GM11168 (cell line): Measurements from ENCODE around the gene BTN1A1.
"Not testable (repeated sequence)": the region's sequence is repeated elsewhere in the genome, so short reads cannot be mapped to it uniquely, and the experiment has no call there.

Source experiments
- in situ Hi-C: fragments of 300-500 bp; cut with MboI; formaldehyde crosslinking; loops from one replicate; pipeline ENCODE4 v1.12.0; 2022; ENCODE audit warnings: low sequenced_read_pairs; ENCODE audit not compliant: unreplicated experiment

Gene BTN1A1

DNA sequence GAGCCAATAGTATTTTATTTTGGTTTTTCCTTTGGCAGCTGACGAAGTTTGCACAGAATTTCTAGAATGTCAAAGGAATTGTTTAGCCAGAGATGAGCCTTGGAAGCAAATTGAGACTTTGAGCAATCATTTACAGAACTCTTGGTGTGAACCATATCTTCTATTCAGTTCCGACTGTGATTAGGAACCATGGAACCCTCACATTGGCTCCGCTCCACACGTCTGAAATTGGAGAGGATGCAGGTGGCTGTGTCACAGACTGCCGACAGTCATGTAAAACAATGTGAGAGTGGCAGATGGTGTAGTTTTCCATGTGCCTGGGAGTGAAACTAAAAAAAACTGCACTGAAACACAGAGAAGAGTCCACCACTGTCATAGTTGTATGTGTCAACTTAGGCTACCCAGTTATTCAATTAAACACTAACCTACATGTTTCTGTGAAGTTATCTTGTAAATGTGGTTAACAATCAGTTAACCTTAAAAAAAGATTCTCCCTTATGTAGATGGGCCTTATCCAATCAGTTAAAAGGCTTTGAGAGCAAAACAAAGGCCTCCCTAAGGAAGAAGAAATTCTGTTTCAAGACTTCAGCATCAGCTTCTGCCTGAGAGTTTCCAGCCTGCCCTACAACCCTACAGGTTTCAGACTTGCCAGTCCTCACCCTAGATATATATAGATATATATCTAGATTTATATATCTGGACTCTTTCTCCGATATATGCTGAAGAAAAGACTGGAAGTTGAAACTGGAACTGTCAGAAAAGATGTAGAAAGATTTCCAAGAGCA, 34.8 kb downstream of the BTN1A1 start:
- in situ Hi-C loops: loop anchor here (10.0 kb wide), 1 partner anchor 200 kb away; no protein-coding TSS in a partner anchor

DNA sequence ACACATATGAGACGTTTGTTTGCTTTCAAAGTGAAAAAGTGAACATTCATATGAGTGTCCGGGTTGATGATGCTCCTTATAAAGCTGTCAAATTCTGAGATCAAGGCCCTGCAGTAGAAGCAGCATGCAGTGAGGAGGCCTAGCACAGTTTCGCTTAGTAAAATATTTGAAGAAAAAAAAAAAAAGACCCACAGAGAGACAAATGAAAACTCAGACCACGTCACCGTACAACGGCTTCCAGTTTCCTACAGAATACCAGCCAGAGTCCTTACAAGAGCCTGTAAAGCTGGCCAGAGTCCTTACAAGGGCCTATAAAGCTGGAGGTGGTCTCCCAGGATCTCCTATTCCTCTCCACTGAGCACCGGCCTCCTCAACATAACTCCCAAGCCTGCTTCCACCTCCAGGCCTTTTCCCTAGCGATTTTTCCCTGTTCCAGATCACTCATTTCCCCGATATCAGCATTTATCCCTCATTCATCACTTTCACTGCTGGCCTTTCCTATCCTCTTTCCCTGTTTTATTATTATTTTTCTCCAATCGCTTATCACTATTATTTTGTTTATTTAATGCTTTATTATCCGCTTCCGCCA, 36.6 kb downstream of the BTN1A1 start:
- in situ Hi-C loops: loop anchor here (10.0 kb wide), 1 partner anchor 202 kb away; no protein-coding TSS in a partner anchor

DNA sequence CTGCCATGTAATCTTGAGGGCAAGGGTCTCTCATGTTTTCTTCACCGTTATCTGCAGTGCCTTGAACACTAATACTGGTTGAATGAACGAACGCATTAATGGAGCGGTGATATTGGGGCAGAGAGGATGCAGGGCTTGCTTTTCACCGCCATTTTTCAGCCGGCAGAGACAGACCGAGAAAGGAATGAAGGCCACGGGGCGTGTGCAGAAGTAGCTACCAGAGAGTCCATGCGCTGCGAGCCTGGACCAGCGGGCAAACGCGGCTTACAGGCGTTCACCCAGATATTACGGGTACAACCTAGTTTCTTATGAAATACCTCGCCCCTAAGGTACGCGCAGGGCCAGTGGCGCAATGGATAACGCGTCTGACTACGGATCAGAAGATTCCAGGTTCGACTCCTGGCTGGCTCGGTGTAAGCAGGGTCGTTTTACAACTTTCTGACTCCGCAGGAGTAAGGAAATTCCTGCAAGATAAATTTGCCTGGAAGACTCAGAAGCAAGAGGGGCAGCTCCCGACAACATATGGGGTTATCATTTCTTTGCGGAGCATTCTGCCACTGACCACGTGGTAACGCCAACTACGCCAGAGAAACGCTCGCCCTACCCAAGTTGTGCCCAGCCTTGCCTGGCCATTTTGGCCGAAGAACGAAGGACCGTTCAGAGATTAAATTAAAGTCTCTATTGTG, 37.2 kb downstream of the BTN1A1 start:
- in situ Hi-C loops: loop anchor here (10.0 kb wide), 1 partner anchor 203 kb away; no protein-coding TSS in a partner anchor

DNA sequence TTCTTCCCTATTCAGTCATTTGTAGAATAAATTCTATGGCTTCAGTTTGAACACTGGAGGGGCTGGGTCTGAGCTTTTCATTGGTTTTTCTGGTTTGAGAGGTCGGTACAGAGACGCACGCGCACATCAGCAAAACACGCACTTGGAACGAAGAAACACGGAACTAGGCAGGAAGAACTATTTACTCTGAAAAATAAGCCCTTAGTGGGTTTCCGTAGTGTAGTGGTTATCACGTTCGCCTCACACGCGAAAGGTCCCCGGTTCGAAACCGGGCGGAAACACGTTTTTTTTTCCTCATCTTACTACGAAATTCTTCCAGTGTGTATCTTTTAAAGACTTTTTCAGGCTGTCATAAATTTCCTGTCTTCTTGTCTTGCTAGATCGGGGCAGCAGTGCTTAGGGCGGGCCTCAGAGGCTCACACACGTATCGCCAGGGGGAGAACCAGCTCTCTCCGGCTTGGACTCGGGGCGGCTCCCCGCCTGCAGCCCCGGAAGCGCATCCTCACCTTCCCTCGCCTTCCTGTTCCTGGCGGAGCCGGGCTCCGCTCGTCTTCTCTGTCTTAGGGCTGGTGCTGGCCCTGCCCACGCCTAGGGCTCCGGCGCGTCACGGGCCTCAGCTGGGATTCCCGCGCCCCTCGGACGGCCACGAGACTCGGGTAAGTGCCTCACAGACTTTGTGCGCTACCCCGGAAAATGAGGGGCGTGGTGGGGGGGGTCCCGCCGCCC, 37.9 kb downstream of the BTN1A1 start, which contains the start of gene HMGN4:
HMGN4 (plus strand) TSS at position 521 of the 726 bp plus-strand sequence. CDS start 6,841 bp downstream, outside the sequence.
- in situ Hi-C loops: loop anchor here (10.0 kb wide), 1 partner anchor 203 kb away; no protein-coding TSS in a partner anchor

DNA sequence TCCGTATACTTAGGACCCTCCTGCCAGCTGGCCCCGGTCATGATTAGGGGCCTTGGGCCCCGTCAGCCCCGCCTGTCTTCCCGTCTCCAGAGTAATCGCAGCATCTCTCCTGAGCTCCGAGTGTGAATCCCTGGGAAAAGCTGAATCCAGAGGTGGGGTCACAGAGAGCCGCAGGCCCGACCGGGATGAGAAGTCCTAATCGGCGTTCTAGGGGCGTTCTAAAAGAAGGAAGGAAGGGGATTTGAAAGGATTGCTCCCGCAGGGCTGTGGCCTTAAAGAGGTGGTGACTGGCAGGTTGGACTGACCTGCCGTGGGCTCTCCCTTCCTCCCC, 38.4 kb downstream of the BTN1A1 start:
- in situ Hi-C loops: loop anchor here (10.0 kb wide), 1 partner anchor 204 kb away; no protein-coding TSS in a partner anchor

DNA sequence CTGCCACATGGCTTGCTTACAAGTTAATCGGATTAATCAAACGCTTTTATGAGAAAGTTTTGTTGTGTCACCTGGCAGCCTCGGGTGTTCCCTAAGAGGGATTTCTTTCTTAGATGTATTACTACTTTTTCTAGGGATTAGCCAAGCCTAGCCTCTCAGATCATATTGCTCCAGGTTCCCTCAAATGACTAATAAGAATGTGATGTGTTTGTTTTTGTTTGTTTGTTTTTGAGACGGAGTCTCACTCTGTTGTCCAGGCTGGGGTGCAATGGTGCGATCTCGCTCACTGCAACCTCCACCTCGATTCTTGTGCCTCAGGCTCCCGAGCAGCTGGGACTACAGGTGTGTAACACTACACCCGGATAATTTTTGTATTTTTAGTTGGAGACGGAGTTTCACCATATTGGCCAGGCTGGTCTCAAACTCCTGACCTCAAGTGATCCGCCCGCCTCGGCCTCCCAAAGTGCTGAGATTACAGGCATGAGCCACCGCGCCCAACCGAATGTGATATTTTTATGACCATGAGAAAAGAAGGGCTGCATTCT, 39.0 kb downstream of the BTN1A1 start:
- in situ Hi-C loops: loop anchor here (10.0 kb wide), 1 partner anchor 204 kb away; no protein-coding TSS in a partner anchor

DNA sequence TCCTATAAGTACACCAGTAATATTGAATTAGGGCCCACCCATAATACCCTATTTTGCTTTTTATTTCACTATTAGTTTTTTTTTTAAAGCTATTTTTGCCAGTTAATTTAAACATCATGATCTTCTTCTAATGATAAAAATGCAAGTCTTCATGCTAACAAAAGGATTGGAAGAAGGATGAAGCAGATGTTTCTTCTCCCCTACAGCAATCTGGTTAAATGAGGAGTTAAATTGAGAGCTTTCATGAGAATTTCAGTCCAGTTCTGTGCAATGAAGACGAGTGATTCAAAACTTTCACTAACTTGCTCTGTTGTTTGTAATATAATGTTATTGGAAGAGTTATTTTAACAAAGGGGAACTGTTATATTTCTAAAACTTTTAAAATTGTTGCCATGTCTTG, 41.5 kb downstream of the BTN1A1 start:
- in situ Hi-C loops: no loop called here

DNA sequence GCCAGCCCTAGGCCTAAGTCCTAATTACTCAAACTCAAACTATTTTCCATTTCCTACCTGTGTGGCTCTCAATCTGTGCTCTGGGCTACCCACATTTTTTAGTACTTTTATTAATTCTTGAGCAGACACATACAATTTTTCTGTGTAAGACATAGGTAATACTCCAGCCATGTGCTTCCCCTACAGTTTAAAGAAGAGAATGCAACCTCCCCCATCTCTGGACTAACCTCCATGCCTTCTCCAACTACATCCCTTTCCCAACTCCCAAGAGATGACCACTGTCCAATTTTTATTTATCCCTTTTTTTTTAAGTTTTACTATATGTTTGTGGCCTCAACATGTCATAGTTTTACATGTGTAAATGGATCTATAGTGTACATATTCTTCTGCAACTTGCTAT, 43.9 kb downstream of the BTN1A1 start:
- in situ Hi-C loops: no loop called here

DNA sequence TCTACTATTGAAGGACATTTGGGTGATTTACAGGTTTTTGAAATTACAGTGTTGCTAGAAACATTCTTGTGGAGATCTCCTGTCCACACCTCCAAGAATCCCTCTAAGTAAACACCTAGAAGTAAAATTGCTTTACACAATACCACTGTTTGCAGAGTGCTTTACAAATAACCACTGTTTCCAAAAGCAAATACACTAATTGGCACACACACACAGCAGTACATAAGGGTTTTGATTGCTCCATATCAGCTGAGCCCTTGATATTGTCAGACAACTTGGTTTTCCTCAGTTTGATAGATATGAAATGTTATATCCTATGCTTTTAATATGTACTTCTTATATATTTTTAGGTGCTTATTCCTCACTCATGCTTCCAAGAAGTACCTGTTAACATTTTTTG, 44.4 kb downstream of the BTN1A1 start:
- in situ Hi-C loops: no loop called here

DNA sequence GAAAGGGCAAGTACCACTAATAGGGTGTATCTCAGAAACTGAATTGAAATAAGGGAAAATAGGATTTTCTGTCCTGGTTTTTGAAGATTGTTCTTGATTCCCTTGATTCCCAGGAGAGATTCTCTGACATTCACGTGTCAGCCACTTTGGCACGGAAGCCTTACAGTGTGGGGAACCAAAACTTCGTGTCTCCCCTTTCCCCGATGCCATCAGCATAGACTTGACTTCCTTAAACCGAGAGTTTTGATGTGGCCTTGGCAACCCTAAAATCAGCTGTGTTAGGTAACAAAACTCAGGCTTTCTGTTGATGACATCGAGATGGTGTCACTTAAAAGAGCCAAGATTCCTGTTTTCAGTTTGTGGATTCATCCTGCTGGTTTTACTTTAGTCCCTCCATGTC, 45.5 kb downstream of the BTN1A1 start:
- in situ Hi-C loops: no loop called here

DNA sequence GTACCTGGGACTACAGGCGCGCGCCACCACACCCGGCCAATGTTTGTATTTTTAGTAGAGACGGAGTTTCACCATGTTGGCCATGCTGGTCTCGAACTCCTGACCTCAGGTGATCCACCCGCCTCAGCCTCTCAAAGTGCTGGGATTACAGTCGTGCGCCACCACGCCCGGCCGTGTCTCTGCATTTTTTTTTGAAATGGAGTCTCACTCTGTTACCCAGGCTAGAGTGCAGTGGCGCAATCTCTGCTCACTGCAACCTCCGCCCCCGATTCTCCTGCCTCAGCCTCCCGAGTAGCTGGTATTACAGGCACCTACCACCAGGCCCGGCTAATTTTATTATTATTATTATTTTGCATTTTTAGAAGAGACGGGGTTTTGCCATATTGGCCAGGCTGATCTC, 47.3 kb downstream of the BTN1A1 start:
- in situ Hi-C loops: not testable (repeated sequence)

DNA sequence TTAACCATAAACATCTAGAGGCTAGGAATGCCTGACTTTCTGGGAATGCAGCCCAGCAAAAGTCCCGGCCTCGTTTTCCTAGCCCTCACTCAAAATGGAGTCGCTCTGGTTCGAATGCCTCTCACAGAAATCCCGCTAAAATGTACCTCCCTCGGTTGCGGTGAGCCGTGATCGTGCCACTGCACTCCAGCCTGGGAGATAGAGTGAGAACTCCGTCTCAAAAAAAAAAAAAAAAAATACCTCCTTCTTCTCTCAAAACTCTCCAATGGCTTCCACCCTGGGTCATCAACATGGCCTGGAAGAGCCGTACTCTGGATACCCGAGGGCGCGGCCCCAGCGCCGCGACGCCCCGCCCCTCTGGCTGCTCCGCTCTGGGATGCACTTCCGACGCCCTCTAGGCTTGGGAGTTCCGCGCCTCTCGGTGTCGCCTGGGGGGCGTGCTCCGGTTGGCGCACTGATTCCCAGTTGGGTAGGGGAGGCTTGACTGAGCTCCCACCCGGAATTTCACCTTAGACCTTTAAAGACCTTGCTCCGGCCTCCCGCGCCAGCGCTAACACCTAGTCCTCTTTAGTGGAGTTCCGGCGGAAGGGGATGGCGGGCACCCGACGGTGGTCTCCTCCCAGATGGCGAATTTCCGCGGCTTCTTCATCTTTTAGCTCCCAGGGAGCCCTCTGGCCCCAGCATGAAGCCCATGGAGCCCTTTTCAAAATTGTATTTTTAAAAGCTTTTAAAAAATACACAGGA, 50.3 kb downstream of the BTN1A1 start:
- in situ Hi-C loops: no loop called here

DNA sequence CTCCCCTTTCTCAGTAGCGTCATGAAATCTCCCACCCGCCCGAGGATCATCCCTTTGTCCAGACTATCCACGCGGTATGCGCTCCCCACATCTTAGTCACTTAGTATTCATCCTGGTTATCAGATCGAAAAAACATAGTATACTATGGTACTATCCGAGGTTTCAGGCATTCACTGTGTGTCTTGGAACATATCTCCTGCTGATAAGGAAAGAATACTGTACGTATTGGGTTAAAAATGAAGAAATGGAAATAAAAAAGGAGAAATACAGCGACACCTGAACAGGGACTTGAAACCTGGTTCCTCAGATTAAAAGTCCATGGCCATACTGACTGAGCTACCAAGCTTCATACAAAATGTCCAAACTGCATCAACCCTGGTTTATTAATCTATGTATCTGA, 52.1 kb downstream of the BTN1A1 start:
- in situ Hi-C loops: no loop called here

DNA sequence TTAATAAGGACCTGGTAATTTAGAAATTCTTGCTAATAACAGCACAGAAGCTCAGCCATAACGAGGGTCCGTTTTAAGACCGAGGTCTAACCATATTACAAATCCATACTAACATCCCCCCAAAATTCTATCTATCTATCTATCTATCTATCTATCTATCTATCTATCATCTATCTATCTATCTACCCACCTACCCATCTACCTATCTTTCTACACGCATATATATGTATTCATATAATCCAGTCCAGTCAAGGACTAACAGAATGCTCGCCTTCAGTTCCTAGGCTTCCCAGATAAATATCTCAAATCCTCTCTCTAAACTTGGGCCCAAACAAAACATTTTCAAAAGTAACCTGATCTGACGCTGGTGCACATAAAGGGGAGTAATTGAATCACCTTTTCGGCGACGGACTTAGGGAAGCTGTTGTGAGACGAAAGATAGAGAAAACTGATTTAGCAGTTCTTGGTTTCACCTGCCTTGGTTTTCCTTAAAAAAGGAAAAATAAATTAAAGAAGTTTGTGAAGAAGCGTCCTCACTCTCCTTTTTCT, 52.6 kb downstream of the BTN1A1 start:
- in situ Hi-C loops: no loop called here

DNA sequence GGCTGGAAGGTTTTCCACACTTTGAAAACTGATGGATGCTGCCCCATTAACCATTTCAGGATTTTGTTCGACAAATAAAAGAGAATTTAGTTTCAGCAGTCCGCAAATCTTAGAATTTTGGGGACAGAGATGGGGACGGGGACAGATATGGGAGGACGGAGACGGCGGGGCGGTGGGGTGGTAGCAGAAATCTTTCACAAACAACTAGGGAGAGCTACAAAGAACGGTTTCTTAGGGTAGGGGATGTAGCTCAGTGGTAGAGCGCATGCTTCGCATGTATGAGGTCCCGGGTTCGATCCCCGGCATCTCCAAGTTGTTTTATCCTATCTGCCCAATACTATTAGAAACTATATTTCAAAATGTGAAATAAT, 53.1 kb downstream of the BTN1A1 start:
- in situ Hi-C loops: no loop called here

DNA sequence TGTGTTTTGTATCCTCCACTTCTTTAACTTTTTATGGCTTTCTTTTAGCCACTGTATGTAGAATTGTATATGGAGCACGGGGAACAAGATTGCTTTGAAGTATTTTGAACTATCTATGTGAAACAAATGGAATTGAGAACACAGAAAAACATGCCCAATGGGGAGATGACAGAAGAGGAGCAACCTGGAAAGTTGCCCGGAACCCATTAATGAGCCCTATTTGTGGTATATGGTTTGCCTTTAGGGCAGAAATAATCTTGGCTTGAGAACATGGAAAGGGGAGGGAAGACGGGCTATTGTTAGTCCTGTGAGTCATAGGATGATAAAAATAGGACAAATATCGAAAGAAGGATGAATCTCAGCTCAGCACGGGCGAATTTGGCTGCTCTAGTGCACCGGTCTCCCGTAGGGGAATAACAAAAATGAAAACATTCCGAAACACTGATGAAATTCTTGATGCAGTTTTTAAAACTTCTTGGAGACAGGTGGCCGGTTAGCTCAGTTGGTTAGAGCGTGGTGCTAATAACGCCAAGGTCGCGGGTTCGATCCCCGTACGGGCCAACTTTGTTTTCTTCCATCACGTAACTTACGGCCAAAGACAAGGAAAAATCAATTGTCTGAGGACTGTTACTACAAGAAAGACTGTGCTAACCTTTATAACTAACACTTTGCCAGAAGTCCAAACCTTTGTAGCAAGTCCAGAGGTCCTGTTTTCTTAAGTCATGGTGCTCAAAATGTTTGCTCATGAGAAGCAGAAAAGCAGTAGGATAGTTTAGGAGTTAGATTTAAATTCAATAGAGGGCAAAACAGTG, 53.7 kb downstream of the BTN1A1 start:
- in situ Hi-C loops: no loop called here

DNA sequence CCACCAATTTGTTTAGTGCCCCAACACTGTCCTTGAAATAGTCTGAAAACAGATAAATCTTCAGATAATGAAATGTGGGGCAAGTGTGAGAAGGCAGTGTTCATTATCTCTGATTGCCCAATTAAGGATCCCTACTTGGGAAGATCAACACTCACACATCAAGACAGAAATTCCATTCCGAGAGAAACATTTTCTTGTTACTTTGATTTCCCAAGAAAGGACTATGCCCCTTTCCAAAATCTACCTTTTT, 54.3 kb downstream of the BTN1A1 start:
- in situ Hi-C loops: no loop called here

DNA sequence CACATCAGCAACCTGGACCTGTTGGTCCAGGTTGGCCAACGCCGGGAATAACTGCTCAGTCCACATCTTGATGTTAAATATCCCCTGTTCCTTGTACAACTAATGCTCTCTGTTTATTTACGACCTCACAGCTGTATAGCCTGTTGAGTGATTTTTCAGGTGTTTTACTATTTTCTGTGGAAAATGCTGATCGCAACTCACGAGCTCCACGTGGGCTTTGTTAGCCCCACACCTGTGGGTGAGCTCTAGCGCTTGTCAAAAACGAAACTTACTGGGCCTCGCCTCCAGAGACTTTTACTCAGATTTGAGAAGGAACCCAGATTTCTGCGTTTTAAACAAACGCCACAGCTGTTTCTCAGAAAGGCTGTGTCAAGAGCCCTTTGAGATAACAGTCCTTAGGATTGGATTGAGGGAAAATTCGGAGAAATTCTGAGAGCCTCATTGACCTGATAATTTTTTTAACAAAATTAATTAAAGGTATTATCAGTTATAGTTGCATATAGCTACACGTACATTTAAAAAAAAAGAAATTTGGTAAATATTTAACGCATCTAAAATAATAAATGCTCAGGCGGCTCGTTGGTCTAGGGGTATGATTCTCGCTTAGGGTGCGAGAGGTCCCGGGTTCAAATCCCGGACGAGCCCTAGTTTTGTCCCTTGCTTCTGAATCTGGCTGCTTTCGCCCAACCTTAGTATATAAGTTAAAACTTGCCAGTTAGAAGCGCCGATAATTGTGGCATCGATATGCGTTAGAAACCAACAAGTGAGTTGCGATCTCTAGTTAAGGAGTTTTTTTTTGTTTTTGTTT, 54.8 kb downstream of the BTN1A1 start:
- in situ Hi-C loops: no loop called here
